HG03064 (cell line): ENCODE data around the gene MPST.

ENCODE experiments used
- ATAC-seq: cut with Tn5 transposase; IDR thresholded peaks from one replicate; pipeline ENCODE4 v1.9.1; 2021; ENCODE audit warnings: low read depth; ENCODE audit not compliant: unreplicated experiment

Gene MPST

GRCh38 chr22:37021710-37022482 lies 2.4 kb downstream of the MPST start:
- no peak for ATAC-seq

GRCh38 chr22:37022483-37023337 lies 3.2 kb downstream of the MPST start:
- no peak for ATAC-seq

DNA sequence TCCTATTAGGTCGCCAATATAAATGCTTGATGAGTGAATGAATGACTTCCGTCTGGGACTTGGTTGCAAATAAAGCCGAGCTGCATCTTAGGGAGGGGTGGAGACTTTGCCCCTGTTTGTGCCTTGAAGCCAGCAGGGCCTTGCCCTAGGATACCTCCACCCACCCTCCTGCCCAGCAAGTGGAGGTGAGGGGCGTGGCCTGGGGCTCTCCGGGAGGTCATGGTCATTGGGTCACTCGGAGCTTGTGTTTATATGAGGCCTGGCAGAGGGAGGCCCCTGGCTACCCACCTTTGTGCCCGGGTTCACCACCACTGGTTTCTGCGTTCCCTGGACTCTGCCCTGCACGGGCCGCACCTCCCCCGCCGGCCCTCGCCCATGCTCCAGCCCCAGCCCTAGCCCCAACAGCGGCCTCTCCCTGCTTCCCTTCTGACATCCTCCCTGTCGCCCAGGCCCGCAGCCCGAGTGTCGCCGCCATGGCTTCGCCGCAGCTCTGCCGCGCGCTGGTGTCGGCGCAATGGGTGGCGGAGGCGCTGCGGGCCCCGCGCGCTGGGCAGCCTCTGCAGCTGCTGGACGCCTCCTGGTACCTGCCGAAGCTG lies 4.3 kb downstream of the MPST start:
- no peak for ATAC-seq

DNA sequence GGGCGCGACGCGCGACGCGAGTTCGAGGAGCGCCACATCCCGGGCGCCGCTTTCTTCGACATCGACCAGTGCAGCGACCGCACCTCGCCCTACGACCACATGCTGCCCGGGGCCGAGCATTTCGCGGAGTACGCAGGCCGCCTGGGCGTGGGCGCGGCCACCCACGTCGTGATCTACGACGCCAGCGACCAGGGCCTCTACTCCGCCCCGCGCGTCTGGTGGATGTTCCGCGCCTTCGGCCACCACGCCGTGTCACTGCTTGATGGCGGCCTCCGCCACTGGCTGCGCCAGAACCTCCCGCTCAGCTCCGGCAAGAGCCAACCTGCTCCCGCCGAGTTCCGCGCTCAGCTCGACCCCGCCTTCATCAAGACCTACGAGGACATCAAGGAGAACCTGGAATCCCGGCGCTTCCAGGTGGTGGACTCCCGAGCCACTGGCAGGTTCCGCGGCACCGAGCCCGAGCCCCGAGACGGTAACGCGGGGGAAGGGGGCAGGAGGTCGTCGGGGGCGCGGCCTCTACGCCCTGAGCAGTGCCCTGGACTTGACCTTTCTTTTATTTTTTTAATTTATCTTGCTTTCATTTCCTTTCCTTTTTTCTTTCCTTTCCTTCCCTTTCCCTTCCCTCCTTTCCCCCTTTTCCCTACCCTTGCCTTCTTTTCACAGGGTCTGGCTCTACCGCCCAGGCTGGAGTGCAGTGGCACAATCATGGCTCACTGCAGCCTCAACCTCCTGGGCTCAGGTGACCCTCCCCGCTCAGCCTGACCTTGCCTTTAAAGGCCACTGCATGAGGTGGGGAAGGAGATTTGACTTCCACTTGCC lies 5.0 kb downstream of the MPST start:
- no peak for ATAC-seq

- ATAC-seq: no peak
These were observed 6.0 kb downstream of the MPST start for GRCh38 chr22:37025500-37026070.

GRCh38 chr22:37026325-37026724 lies 6.8 kb downstream of the MPST start:
- no peak for ATAC-seq

DNA sequence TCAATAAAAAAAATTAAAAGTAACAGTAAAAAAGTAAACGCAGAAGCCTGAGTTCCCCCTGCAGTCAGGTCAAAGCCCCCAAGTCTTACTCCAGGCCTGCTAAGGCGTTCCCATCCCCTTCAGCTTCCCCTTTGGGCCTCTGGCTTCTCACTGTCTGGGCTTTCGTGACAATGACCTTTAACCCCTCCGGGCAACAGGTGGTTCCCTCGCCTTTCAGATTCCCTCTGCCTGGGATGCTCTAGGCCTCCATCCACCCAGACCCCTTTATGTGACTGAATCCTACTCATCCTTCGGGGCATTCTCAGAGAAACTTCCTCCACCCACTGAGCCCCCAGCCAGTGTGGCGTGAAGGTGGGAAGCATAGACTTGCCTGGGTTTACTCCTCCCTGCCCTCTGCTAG lies 8.0 kb downstream of the MPST start:
- no peak for ATAC-seq

DNA sequence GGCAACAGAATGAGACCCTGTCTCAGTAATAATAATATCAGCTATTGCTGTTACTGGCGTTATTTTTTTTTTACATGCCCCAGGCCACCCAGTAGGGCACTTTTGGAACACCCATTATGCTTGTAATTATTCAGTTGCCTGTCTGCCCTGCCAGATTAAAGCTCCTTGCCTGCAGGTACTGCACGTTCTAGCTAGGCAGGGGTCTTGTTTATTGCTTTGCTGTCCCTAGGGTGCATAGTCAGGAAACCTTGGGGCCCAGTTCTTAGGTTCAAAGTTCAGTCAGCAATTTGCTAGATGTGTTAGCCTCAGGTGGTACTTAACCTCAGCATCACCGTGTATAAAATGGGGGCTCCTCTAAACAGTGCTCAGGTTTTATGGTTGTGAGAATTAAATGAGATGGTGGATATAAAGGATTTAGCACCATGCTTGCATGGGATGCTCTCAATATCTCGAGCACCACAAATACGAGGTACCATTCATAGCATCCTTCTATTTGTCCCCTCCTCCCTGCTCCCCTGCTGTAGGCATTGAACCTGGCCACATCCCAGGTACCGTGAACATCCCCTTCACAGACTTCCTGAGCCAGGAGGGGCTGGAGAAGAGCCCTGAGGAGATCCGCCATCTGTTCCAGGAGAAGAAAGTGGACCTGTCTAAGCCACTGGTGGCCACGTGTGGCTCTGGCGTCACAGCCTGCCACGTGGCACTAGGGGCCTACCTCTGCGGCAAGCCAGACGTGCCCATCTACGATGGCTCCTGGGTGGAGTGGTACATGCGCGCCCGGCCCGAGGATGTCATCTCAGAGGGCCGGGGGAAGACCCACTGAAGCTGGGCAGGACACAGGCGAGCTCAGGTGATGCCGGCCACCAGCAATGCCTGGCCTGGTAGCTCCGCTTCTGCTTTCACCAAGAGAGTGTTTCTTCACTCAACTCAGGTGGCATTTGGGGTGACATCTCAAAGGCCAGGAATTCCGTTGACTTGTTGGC lies 9.4 kb downstream of the MPST start:
- no peak for ATAC-seq

- ATAC-seq: no peak
These were observed 11.2 kb downstream of the MPST start for GRCh38 chr22:37030560-37031281.

- ATAC-seq: no peak
These were observed 12.6 kb downstream of the MPST start for GRCh38 chr22:37032134-37032534.

DNA sequence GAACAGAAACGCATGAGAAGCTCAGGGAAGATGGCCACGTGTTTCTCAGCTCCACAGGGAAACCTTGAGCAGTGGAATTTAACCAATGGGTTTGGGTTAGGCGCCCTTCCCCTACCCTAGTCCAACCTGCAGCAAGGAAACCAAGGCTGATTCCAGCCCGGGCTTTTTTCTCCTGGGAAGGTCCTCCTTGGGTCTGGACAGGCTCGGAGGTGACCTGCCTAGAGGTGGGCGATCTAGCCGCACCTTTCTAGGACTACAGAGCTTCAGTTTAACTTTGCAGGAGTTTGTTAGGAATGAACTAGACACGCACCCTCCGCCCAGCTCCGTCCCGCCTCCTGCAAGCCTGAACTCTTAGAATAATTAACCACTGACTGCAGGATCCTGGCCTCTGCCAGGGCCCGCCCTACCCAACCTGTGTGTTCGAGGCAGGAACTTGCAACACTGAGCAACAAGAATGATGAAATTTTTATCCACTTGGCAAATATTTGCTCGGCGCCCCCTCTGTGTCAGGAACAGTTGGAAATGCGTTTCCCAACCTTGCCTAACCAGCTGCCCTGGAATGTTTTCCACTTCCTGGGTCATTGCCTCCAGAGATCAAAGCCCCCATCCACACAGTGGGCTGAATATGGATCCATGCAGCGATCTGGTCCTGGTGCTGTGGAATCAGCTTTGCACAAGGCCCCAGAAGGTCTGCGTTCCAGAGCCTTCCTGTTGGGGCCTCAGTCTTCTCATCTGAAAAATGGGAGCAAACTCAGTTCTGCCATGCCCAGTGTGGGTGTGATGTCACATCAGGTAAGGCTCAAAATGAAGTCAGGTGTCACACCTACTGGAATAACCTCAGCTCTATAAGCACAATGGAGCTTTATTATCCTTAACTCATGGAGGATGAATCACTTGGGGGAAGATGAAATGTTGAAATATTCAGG lies 13.3 kb downstream of the MPST start:
- no peak for ATAC-seq

DNA sequence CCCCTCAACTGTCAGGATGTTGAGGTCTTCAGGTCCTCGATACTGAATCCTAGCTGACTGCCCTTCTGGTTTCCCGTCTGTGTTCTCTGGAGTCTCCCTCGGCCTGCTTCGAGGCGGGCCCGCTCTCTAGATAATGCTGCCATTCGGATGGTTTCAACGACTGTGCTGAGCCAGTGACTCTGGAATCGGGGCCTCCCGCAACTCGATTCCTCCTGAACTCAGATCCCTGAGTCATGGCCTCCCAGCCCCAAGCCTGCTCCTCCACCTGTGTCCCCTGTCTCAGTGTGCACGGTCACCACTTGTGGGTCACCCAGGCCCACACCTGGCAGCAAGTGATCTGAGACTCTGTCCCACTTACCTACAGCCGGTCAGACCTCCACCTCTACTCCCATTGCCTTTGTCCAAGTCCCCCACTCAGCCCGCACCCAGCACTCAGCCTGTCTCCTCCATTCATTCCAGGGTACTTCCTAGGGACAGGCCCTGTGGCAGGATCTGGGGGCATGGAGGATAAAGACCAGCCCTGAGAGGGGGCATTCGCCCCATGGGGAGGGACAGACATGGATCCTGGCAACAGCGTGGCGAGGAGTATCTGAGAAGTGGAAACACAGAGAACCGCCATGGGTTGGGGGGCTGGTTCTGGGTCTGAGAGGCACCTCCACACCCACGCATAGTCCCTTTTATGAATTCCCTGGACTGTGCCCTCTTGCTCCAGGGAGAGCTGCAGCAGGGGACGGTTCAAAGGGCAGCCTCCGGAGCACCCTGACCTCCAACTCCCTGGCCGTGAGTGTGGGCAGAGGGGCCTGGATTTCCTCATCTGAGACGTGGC lies 14.3 kb downstream of the MPST start:
- no peak for ATAC-seq

- ATAC-seq: no peak
These were observed 17.3 kb downstream of the MPST start for GRCh38 chr22:37036655-37037377.

DNA sequence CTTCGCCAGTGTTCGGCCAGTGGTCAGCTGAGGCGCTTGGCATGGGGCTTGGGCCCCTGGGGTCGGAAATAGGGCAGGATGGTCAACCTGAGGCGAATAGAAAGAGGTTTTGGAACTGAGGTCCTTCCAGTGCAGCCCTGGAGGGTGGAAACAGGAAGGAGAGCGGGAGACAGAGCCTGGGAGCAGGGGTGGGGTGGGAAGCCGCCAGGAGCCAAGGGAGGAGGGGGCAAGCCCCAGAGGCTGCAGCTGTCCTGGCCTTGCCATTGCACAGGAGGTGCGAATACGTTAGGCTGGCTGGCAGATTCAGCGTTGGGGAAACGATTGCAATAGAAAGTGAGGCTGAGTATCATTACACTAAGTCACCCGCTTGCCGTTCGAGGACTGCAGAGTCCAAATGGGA lies 18.1 kb downstream of the MPST start:
- no peak for ATAC-seq

DNA sequence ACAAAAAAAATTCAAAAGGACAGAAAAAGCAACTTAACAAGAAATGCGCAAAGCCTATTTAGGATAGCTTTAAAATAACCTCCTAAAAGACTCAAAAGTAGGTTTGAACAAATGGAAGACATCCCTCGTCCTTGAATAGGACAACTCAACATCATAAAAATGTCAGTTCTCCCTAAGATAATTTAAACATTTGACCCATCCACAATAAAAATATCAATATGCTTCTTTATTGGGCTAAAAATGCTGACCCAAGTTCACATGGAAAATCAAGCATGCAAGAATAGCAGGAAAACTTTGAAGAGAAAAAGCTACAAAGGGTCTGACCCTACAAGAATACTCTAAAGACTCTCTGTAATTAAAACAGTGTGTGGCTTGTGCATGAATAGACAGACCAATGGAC lies 19.9 kb downstream of the MPST start:
- no peak for ATAC-seq

GRCh38 chr22:37043209-37043827 lies 23.8 kb downstream of the MPST start:
- no peak for ATAC-seq
